ENCODE measurements around the gene MST1R.
"Not testable (repeated sequence)": the region's sequence is repeated elsewhere in the genome, so short reads cannot be mapped to it uniquely, and the experiment has no call there.

Gene MST1R

DNA sequence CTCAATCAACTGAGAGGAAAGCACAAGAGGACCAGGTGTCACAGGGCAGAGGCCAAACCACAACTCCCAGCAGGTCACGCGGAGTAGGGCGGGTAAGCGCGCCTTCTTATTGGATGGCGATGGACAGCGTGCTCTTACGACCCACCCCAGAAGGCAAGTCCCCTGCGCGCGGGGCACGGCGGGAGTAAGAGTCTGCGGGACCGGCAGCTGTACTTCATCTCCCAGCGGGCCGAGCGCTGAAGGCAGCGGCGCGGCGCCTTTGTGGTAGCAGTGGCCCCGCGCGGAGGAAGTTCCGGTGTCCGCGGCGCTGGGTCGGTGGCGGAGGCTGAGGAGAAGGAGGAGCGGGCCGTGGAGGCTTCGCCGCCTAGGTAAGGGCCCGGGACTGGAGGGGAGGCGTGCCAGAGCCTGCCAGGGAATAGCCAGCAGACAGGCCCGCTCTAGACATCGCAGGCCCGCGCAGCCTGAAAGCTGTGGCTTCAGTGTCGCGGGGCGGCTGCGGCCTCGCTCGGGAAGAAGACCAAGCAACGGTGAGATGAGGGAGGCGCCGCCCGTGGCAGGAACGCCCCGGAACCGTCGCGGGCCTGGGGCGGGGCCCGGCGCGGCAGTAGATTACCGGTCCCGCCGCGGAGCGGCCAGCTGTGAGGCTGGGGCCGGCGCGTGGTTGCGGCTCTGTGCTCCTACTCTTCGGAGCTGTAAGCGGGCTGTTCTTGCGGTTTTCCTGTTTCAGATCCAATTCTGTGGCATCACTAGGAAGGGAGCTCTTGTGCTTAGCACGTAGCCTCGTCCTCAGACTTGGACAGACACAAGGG, 36.4 kb upstream of the MST1R start, which contains the start of gene RBM6:
RBM6 (plus strand) TSS at position 293 of the 809 bp plus-strand sequence. CDS start 22,492 bp downstream, outside the sequence.
- H3K4me3 ChIP-seq (ENCODE audit: severe bottlenecking): peak within 1 kb of the TSS; percentile 56
- peak; percentile 98 for ATAC-seq (ENCODE audit: low read depth)
- H3K4me1 ChIP-seq (ENCODE audit: insufficient read depth, poor library complexity, severe bottlenecking): peaks cover 4% of the 10 kb centered on the region
- peak within 1 kb of the TSS; percentile 69 for H3K27ac ChIP-seq (ENCODE audit: poor library complexity, severe bottlenecking)
- H3K9me3 ChIP-seq (ENCODE audit: severe bottlenecking): no peaks in the 10 kb centered on the region
- no peaks in the 10 kb centered on the region for H3K27me3 ChIP-seq (ENCODE audit: insufficient read depth, poor library complexity, severe bottlenecking)
- peak; percentile 98 for DNase-seq (ENCODE audit: low spot score)
- H3K36me3 ChIP-seq (ENCODE audit: low read depth): peaks cover 14% of the 10 kb centered on the region
- TF ChIP-seq, protein P1, sequence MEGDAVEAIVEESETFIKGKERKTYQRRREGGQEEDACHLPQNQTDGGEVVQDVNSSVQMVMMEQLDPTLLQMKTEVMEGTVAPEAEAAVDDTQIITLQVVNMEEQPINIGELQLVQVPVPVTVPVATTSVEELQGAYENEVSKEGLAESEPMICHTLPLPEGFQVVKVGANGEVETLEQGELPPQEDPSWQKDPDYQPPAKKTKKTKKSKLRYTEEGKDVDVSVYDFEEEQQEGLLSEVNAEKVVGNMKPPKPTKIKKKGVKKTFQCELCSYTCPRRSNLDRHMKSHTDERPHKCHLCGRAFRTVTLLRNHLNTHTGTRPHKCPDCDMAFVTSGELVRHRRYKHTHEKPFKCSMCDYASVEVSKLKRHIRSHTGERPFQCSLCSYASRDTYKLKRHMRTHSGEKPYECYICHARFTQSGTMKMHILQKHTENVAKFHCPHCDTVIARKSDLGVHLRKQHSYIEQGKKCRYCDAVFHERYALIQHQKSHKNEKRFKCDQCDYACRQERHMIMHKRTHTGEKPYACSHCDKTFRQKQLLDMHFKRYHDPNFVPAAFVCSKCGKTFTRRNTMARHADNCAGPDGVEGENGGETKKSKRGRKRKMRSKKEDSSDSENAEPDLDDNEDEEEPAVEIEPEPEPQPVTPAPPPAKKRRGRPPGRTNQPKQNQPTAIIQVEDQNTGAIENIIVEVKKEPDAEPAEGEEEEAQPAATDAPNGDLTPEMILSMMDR (IDR thresholded peaks at IDR 0.05; ENCODE audit: poor library complexity, severe bottlenecking): peak; percentile 5

GRCh38 chr3:49937090-49937489, 33.4 kb upstream of the MST1R start:
- ATAC-seq (ENCODE audit: low read depth) (no peak), DNase-seq (ENCODE audit: low spot score) (no peak)
- TF ChIP-seq, protein P1 (IDR thresholded peaks at IDR 0.05; ENCODE audit: poor library complexity, severe bottlenecking): no peak
- Histone ChIP-seq H3K9me3 (ENCODE audit: severe bottlenecking) (no peaks in the 10 kb centered on the region), H3K36me3 (ENCODE audit: low read depth) (peaks cover 4% of the 10 kb centered on the region; the same call in 1 of the 2 replicates), H3K4me3 (ENCODE audit: severe bottlenecking) (no peak overlapping the region), H3K27me3 (ENCODE audit: insufficient read depth, poor library complexity, severe bottlenecking) (no peaks in the 10 kb centered on the region), H3K27ac (ENCODE audit: poor library complexity, severe bottlenecking) (no peak overlapping the region), H3K4me1 (ENCODE audit: insufficient read depth, poor library complexity, severe bottlenecking) (peaks cover 4% of the 10 kb centered on the region)

DNA sequence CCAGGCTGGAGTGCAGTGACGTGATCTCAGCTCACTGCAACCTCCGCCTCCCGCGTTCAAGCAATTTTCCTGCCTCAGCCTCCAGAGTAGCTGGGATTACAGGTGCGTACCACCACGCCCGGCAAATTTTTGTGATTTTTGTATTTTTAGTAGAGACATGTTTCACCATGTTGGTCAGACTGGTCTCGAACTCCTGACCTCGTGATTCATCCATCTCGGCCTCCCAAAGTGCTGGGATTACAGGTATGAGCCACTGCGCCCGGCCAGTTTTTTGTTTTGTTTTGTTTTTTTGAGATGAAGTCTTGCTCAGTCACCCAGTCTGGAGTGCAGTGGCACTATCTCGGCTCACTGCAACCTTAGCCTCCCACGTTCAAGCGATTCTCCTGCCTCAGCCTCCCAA, 28.6 kb upstream of the MST1R start:
- not testable (repeated sequence) for H3K4me1 ChIP-seq (ENCODE audit: insufficient read depth, poor library complexity, severe bottlenecking); ATAC-seq (ENCODE audit: low read depth); H3K4me3 ChIP-seq (ENCODE audit: severe bottlenecking); H3K27me3 ChIP-seq (ENCODE audit: insufficient read depth, poor library complexity, severe bottlenecking); H3K27ac ChIP-seq (ENCODE audit: poor library complexity, severe bottlenecking); DNase-seq (ENCODE audit: low spot score); H3K9me3 ChIP-seq (ENCODE audit: severe bottlenecking); H3K36me3 ChIP-seq (ENCODE audit: low read depth)

GRCh38 chr3:49930922-49931321, 27.2 kb upstream of the MST1R start:
- no peak overlapping the region for H3K4me3 ChIP-seq (ENCODE audit: severe bottlenecking)
- DNase-seq (ENCODE audit: low spot score) (no peak), ATAC-seq (ENCODE audit: low read depth) (no peak)
- no peaks in the 10 kb centered on the region for H3K27me3 ChIP-seq (ENCODE audit: insufficient read depth, poor library complexity, severe bottlenecking)
- no peak overlapping the region for H3K27ac ChIP-seq (ENCODE audit: poor library complexity, severe bottlenecking)
- TF ChIP-seq, protein P1 (IDR thresholded peaks at IDR 0.05; ENCODE audit: poor library complexity, severe bottlenecking): no peak
- H3K9me3 ChIP-seq (ENCODE audit: severe bottlenecking): no peaks in the 10 kb centered on the region
- no peaks in the 10 kb centered on the region for H3K36me3 ChIP-seq (ENCODE audit: low read depth)
- peaks cover 7% of the 10 kb centered on the region for H3K4me1 ChIP-seq (ENCODE audit: insufficient read depth, poor library complexity, severe bottlenecking)

DNA sequence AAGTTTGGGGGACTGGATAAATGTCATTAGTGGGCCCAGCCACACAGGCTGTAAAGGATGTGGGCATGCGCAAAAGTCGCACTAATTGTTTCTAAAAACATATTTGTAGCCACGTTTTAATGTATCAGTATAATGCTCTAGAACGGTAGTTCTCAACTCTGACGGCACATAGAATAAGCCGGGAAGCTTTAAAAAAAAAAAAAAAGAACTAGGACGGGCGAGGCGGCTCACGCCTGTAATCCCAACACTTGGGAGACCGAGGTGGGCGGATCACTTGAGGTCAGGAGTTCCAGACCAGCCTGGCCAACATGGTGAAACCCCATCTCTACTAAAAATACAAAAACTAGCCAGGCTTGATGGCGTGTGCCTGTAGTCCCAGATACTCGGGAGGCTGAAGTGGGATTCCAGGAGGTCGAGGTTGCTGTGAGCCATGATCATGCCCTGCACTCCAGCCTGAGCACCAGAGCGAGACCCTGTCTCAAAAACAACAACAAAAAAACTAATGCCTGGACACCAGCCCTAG, 26.6 kb upstream of the MST1R start:
- H3K36me3 ChIP-seq (ENCODE audit: low read depth): no peaks in the 10 kb centered on the region
- no peaks in the 10 kb centered on the region for H3K9me3 ChIP-seq (ENCODE audit: severe bottlenecking)
- peak overlapping the region; percentile 42 for H3K27ac ChIP-seq (ENCODE audit: poor library complexity, severe bottlenecking)
- H3K4me1 ChIP-seq (ENCODE audit: insufficient read depth, poor library complexity, severe bottlenecking): peaks cover 8% of the 10 kb centered on the region
- TF ChIP-seq, protein P1 (IDR thresholded peaks at IDR 0.05; ENCODE audit: poor library complexity, severe bottlenecking): no peak
- DNase-seq (ENCODE audit: low spot score) (no peak), ATAC-seq (ENCODE audit: low read depth) (no peak)
- H3K27me3 ChIP-seq (ENCODE audit: insufficient read depth, poor library complexity, severe bottlenecking): no peaks in the 10 kb centered on the region
- peak overlapping the region; percentile 63 for H3K4me3 ChIP-seq (ENCODE audit: severe bottlenecking)

Data from RWPE2 (cell line).